Motor neuron (in vitro differentiated cells): Measurements from ENCODE around the gene TRIM17. TPM values are rescaled to one million over a fixed set of nuclear protein-coding genes. Genes with fewer than 3 reads are reported as not detected.

Experiments
- ATAC-seq, 8 experiments: fragments of 200-7000 bp; cut with Tn5 transposase; replicated peaks in 6 of 8; 2 replicates each; pipeline ENCODE4 v1.8.0; 2021; ENCODE audit warnings: mild to moderate bottlenecking in 8 of 8, moderate library complexity in 8 of 8
- H3K27ac ChIP-seq, 2 donors: fragments of 250-450 bp; sonication (Bioruptor Pico); 2 replicates each; pipeline ENCODE4 v1.9.0; 2021; ENCODE audit warnings: antibody characterized with exemption in 2 of 2, mild to moderate bottlenecking in 2 of 2, moderate library complexity in 1 of 2
- H3K4me1 ChIP-seq, 2 donors: fragments of 250-450 bp; sonication (Bioruptor Pico); replicated peaks in 1 of 2; 2 replicates each; pipeline ENCODE4 v1.6.1; 2021; ENCODE audit warnings: antibody characterized with exemption in 2 of 2, mild to moderate bottlenecking in 2 of 2, moderate library complexity in 1 of 2
- H3K4me3 ChIP-seq, 5 donors: fragments of 250-450 bp; sonication (Bioruptor Pico); 2 replicates each; pipeline ENCODE4 v1.9.0; 2021; ENCODE audit warnings: antibody characterized with exemption in 5 of 5, mild to moderate bottlenecking in 5 of 5, moderate library complexity in 4 of 5
- WGBS, 10 experiments: fragments of 450-650 bp; shearing (Covaris generic); methylation state at CpG; one replicate each; pipeline ENCODE4 v1.0.0; 2022; 5-methylcytosine and 5-hydroxymethylcytosine counted together
- in situ Hi-C, 9 experiments: fragments of 400-800 bp; cut with MboI; loops; one replicate each; pipeline ENCODE4 v1.15.0; 2021; ENCODE audit warnings: low sequenced_read_pairs in 9 of 9, low pct_unique_long_range_greater_than_20kb in 2 of 9; ENCODE audit not compliant: unreplicated experiment in 9 of 9
- total RNA-seq, 8 experiments: library from RNA; unstranded; fragments of 300-600 nt; gene quantifications; 2 replicates each; pipeline versions ENCODE4 v1.2.3 to v1.2.4, GENCODE V29; 2022

Gene TRIM17, protein sequence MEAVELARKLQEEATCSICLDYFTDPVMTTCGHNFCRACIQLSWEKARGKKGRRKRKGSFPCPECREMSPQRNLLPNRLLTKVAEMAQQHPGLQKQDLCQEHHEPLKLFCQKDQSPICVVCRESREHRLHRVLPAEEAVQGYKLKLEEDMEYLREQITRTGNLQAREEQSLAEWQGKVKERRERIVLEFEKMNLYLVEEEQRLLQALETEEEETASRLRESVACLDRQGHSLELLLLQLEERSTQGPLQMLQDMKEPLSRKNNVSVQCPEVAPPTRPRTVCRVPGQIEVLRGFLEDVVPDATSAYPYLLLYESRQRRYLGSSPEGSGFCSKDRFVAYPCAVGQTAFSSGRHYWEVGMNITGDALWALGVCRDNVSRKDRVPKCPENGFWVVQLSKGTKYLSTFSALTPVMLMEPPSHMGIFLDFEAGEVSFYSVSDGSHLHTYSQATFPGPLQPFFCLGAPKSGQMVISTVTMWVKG
- total RNA-seq = 100 to 1,000 TPM in 1 of 8 experiments, 10 to 100 TPM in 2, 1 to 10 TPM in 4, under 1 TPM in 1; 0.92 to 171 (median 3.4) TPM

DNA sequence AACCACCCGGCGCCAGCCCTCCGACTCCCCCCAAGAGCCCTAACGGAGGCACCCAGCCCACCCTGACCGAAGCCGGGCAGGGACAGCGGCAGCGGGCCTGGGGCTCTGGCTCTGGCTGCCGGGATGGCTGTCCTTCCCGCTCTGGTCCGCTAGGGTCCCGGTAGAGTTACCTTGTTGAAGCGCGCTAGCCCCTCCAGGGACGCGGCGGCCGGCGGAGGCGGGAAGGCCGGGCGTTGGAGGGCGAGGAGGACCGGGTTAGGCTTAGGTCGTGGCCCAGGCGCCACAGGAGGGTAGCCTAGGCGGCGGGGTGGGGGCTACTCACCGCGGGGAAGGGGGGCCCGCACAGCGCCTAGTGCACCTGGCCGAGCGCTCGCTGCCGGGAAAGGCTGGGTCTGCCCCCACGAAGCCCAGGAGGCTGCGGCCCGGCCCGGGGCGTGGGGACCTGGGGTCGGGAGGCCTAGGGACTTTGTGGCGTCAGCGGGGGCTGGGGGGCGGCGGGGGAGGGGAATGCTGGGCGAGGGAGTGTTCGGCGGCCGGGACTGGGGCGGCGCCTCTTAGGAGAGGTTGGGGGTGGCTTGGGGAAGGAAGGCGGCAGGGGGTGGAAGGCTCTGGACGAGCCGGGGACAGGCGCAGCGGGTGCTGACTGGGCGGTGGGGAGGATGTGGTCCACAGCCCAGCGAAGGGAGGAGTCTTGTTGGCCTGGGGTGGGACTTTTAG is at the start of gene TRIM17:
Gene TRIM17, minus strand, starts transcription at position 645 of the 717 bp plus-strand sequence. CDS start 1,789 bp downstream, outside the sequence.
- in situ Hi-C loops = no loop called here
- Histone ChIP-seq H3K4me3 (peak within 1 kb of the TSS; percentile 15 to 35 (median 29)), H3K27ac (no peak within 1 kb of the TSS), H3K4me1 (peaks cover 8 to 13% of the 10 kb centered on the region in 2 donors)
- ATAC-seq = peak; percentile 71 to 88 (median 80)
- WGBS, 10 experiments = 6 to 20% methylated on average over 3 to 12 of the region's 59 CpGs; no CpG with 5 or more reads in 8 of the 10 experiments

DNA sequence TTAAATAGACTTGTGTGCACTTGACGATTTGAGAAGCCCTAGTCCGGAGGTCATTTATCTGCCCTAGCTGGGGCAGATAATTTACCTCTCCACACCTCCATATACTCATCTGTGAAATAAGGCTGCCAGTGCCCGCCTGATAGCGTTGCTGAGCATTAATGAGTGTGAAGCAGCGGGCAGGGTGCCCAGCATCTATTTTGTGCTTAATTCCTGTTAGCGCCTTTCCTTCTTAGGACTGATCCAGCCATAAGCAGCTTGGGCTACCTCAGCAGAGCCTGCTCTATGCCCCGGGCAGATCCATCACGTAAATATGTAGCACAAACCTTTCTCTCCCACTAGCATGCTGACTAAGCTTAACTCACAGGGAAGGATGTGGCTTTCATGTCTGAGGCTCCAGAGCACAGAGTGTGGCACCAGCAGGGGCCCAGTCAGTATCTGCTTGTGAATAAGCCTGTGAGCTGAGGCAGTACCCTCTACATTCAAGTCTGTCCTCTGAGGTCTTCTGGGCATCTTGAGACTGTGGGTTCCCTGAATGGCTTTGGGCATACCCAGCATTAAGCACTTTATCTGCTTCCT is 49.0 kb upstream of the TRIM17 start:
- ATAC-seq = no peak
- WGBS, 10 experiments = 71 to 100% (median 85%) methylated on average over 1 to 8 of the region's 8 CpGs; no CpG with 5 or more reads in 4 of the 10 experiments
- Histone ChIP-seq H3K4me3 (peak overlapping the region; percentile 47 to 56 (median 53)), H3K27ac (peak overlapping the region in 1 of 2 donors; percentile 92), H3K4me1 (peaks cover 12 to 25% of the 10 kb centered on the region in 2 donors)
- in situ Hi-C loops = no loop called here

DNA sequence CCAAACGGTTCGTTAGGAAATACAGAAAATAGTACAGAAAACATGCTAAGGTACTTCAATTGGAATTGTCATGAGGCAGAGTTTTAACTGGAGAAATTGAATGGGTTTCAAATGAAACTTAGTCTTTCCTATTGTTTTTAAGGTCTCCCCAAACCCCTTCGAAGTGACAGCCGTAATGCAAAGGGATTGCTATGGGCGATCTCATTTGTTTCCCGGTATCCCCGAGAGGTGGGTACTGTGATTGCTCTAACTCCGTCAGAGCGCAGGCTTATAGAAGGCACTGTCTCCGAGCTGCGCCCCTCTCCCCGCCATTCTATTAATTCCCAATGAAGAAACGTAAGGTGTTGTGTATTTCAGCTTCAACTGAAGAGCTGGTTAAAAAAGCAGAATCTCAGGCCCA is 48.5 kb upstream of the TRIM17 start:
- Histone ChIP-seq H3K27ac (peak overlapping the region in 1 of 2 donors; percentile 92), H3K4me1 (peaks cover 14 to 25% of the 10 kb centered on the region in 2 donors), H3K4me3 (peak overlapping the region; percentile 47 to 56 (median 53))
- ATAC-seq = no peak
- WGBS, 10 experiments = 0 to 40% (median 16%) methylated on average over 2 to 13 of the region's 13 CpGs; no CpG with 5 or more reads in 3 of the 10 experiments
- in situ Hi-C loops = no loop called here

DNA sequence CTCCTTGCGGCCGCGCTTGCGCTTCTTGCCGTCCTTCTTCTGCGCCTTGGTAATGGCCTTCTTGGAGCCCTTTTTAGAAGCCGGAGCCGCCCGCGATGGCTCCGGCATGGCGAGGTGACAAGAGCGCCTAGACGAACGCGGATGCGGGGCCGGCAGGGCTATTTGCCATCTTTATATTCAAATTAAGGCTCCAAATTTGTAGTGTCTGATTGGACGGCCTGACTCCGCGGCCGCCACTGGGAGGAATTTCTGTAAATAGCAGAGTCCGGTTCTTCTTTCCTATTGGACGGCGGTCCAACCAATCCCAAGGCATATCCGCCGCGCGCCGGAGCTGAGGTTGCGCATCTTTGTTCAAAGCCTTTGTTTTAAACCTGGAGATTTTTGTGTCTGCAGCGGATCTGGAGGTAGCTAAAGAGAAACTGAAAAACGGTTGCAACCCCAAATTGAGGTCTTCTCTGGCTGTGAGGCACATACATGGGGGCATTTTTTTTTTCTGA is 47.9 kb upstream of the TRIM17 start:
- Histone ChIP-seq H3K4me3 (peak overlapping the region; percentile 47 to 56 (median 53)), H3K4me1 (peaks cover 14 to 20% of the 10 kb centered on the region in 2 donors), H3K27ac (peak overlapping the region; percentile 74 to 92)
- 0 to 9% (median 3%) methylated on average over 1 to 26 of the region's 33 CpGs; no CpG with 5 or more reads in 1 of the 10 experiments for WGBS, 10 experiments
- in situ Hi-C loops = no loop called here
- ATAC-seq = peak; percentile 76 to 95 (median 86)

DNA sequence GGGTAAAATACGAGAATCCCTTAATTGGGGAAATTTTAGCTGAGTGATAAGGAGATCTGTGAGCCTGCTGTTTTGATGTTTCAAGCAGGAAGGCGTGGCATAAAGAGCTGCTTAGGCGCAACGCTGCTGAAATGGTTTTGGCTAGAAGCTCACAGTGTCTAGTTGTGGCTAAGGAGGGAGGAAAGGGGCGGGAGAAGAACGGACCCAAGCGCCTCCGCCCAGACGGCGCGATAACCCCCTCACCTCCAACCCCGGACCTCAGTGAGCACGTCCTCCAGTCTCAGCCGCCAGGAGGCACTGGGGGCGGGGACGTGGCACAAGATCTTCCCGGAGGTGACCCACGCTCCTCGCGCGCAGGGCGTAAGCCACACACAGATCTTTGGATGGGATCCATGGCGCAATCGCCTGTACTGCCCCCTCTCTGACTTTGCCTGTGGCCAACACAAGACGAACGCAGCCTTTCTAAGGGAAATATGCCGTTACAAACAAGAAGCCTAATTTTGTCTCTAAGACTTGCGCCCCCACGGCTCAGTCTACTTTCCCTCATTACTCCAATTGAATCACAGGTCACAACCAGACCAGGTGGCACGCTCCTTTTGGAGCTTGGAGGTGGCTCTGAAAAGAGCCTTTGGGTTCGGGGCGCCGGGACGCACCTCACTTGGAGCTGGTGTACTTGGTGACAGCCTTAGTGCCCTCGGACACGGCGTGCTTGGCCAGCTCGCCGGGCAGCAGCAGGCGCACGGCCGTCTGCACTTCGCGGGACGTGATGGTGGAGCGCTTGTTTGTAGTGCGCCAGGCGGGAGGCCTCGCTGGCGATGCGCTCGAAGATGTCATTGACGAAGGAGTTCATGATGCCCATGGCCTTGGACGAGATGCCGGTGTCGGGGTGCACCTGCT is 47.1 kb upstream of the TRIM17 start:
- H3K27ac ChIP-seq = peak overlapping the region; percentile 74 to 78
- peak; percentile 4 to 69 (median 45) for ATAC-seq
- in situ Hi-C loops = no loop called here
- peak overlapping the region; percentile 47 to 56 (median 53) for H3K4me3 ChIP-seq
- H3K4me1 ChIP-seq = peaks cover 10 to 16% of the 10 kb centered on the region in 2 donors
- WGBS, 10 experiments = 3 to 36% (median 12%) methylated on average over 1 to 34 of the region's 56 CpGs; no CpG with 5 or more reads in 2 of the 10 experiments

DNA sequence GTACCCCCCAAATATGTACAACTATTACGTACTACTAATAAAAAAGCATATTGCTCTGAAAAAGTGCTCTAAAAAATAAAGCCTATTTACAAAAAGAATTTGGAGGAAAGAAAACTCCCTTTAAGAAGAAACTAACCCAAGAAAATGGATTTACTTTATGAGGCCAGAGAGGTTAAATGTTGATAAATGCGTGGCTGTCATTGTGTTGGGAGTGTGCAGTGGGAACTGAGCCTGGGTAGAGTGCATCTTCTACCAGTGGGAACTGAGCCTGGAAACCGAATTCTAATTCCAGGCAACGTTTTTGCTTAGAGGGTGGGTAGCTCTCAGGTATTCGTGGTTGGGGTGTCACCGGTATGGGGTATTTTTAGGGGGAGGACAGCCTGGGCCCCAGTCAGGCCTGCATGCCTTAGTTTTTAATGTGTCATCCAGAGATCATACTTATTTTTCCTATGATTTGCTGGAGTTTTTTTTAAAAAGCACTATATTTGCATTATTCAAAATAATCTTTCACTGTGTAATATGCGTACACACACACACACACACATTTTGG is 46.4 kb upstream of the TRIM17 start:
- 42 to 100% (median 70%) methylated on average over 1 to 7 of the region's 7 CpGs for WGBS, 10 experiments
- peak overlapping the region; percentile 47 to 56 (median 53) for H3K4me3 ChIP-seq
- no peak for ATAC-seq
- in situ Hi-C loops = no loop called here
- peak overlapping the region; percentile 74 to 78 for H3K27ac ChIP-seq
- peaks cover 10 to 16% of the 10 kb centered on the region in 2 donors for H3K4me1 ChIP-seq

DNA sequence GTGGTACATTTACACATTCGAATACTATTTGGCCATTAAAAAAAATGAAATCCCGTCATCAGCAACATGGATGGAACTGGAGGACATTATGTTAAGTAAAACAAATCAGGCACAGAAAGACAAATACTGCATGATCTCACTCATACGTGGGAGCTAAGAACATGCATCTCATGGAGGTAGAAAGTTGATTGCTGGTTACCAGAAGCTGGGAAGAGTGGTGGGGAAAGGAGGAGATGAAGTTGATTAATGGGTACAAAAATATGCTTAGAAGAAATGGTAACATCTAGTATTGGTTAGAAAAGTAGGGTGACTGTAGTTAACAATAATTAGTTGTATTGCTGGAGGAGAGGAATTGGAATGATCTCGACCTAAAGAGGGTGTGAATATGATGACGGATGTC is 45.9 kb upstream of the TRIM17 start:
- Histone ChIP-seq H3K27ac (no peak overlapping the region), H3K4me3 (peak overlapping the region in 4 of 5 donors; percentile 51 to 56 (median 54)), H3K4me1 (peaks cover 10 to 16% of the 10 kb centered on the region in 2 donors)
- WGBS, 10 experiments = 43 to 88% (median 70%) methylated on average over 1 to 5 of the region's 5 CpGs; no CpG with 5 or more reads in 1 of the 10 experiments
- ATAC-seq = no peak
- in situ Hi-C loops = no loop called here

DNA sequence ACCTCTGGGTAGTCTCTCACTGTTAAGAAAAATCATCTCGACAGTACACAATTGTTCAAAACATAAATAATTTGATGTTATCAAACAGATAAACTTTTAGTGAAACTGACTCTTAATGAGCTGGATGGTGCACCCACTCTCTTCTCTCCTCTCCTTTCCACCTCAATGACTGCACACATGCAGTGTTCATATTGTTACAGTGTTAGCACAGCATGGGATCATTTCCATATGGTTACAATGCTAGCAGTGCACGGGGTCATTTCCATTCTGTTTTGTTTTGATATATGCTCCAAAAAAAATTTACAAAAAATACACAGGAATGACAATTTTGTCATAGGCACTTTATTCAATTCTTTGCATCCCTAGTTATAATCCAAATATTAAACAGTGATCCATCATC is 44.2 kb upstream of the TRIM17 start:
- no peak for ATAC-seq
- in situ Hi-C loops = no loop called here
- WGBS, 10 experiments = 10 to 100% (median 61%) methylated on average over 1 to 2 of the region's 2 CpGs
- H3K4me1 ChIP-seq = peaks cover 10 to 13% of the 10 kb centered on the region in 2 donors
- H3K27ac ChIP-seq = no peak overlapping the region
- peak overlapping the region; percentile 1 to 94 (median 92) for H3K4me3 ChIP-seq

DNA sequence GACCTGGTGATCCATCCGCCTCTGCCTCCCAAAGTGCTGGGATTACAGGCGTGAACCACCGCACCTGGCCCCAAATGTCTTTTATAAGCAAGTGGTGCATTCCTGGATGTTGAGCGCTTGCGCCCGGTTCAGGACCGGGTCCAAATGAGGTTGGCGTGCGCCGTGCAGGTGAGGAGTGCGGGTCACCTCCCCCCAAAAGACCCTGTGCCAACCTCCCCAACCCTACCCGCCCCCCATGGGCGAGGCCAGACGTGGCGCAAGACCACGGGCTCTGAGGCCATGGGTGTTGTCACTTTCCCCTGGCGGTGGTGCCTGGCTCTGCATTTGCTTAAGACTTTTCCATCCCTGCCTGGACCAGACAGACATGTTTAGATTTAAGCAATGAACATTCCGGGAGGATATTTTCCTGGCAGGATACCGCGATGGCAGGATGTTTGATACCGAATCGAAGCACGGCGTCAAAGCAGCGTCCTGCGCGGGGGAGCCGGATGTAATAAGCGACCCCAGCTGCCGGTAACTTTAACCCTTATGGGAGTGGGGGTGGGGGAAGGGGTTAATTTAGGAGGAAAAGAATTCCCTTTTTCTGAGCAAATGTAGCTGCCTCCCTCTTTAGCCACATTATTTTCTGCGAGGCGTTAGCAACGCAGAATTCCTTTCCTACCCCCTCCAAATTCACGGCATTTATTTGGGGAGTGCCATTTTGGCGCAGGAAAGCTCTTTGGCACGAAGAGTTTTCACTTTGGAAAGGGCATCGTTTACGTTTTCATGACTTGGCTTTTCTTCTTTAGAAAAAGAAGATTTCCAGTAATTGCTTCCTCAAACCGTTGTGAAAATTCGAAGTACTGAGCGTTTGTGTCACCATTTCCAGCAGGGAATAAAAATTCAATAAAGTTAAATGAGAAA is 42.7 kb upstream of the TRIM17 start:
- 0 to 39% (median 16%) methylated on average over 3 to 32 of the region's 41 CpGs for WGBS, 10 experiments
- H3K4me1 ChIP-seq = peaks cover 14 to 16% of the 10 kb centered on the region in 2 donors
- H3K27ac ChIP-seq = peak overlapping the region; percentile 76 to 82
- in situ Hi-C loops = no loop called here
- H3K4me3 ChIP-seq = peak overlapping the region; percentile 70 to 94 (median 92)
- ATAC-seq = peak; percentile 12 to 34 (median 26)

DNA sequence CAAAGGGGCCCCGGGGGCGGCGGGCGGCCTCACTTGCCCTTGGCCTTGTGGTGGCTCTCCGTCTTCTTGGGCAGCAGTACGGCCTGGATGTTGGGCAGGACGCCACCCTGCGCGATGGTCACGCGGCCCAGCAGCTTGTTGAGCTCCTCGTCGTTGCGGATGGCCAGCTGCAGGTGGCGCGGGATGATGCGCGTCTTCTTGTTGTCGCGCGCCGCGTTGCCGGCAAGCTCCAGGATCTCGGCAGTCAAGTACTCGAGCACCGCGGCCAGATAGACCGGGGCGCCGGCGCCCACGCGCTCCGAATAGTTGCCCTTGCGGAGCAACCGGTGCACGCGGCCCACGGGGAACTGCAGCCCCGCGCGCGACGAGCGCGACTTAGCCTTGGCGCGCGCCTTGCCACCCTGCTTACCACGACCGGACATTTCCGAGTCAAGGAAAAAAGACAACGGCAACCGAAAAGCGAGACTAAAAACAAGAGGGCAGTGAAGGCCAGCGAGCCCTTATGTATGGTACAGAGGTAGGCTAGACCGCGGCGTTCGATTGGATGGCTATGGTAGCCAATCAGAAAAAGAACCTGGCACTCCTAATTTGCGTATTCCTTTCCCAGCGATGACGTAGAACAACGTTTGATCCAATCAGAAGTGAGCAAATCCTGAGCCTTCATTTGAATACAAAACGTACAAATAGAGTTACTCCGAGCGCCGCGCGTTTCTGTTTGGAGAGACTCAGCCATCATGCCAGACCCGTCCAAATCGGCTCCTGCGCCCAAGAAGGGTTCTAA is 40.9 kb upstream of the TRIM17 start:
- in situ Hi-C loops = no loop called here
- ATAC-seq = peak; percentile 67 to 89 (median 87)
- WGBS, 10 experiments = 0 to 3% (median 0%) methylated on average over 2 to 44 of the region's 74 CpGs; no CpG with 5 or more reads in 2 of the 10 experiments

More for the DNA sequence above, 40.9 kb upstream of the TRIM17 start:
- peaks cover 11 to 14% of the 10 kb centered on the region in 2 donors for H3K4me1 ChIP-seq
- H3K4me3 ChIP-seq = peak overlapping the region; percentile 70 to 94 (median 92)
- H3K27ac ChIP-seq = peak overlapping the region; percentile 86 to 96
